Activated naive CD4-positive, alpha-beta T cell (primary cell): ENCODE results near the gene GET4.
"Not testable (repeated sequence)": the region's sequence is repeated elsewhere in the genome, so short reads cannot be mapped to it uniquely, and the experiment has no call there.

ENCODE experiments used
- DNase-seq, 4 experiments: peaks; one replicate each; lab custom pipeline; 2025; lab: John Stamatoyannopoulos, UW

GET4 gene

GRCh38 chr7:915291-916218 lies 39.2 kb downstream of the GET4 start:
- no peak for DNase-seq

GRCh38 chr7:916291-916941 lies 40.1 kb downstream of the GET4 start:
- DNase-seq, result no peak

- DNase-seq, result no peak
Measured at GRCh38 chr7:917255-918117, 41.1 kb downstream of the GET4 start.

GRCh38 chr7:918118-918425 lies 41.7 kb downstream of the GET4 start:
- no peak for DNase-seq

- no peak for DNase-seq
Measured at GRCh38 chr7:918441-919113, 42.2 kb downstream of the GET4 start.

- no peak for DNase-seq
Measured at GRCh38 chr7:919114-919442, 42.7 kb downstream of the GET4 start.

GRCh38 chr7:919924-920341 lies 43.6 kb downstream of the GET4 start:
- DNase-seq, result no peak

- DNase-seq, result no peak
Measured at GRCh38 chr7:920351-921070, 44.2 kb downstream of the GET4 start.

- DNase-seq, result no peak
Measured at GRCh38 chr7:921071-921461, 44.7 kb downstream of the GET4 start.

GRCh38 chr7:921581-922333 lies 45.4 kb downstream of the GET4 start:
- DNase-seq, result no peak

GRCh38 chr7:922334-923107 lies 46.2 kb downstream of the GET4 start:
- DNase-seq, result no peak

GRCh38 chr7:923108-924041 lies 47.0 kb downstream of the GET4 start:
- DNase-seq, result peak; percentile 73 to 84 (median 76)

GRCh38 chr7:924042-924441 lies 47.7 kb downstream of the GET4 start:
- not testable (repeated sequence) for DNase-seq

- DNase-seq, result no peak
Measured at GRCh38 chr7:924541-925231, 48.3 kb downstream of the GET4 start.

- DNase-seq, result peak in 1 of 4 experiments; percentile 19
Measured at GRCh38 chr7:925601-926000, 49.2 kb downstream of the GET4 start.

- no peak for DNase-seq
Measured at GRCh38 chr7:926061-927030, 50.0 kb downstream of the GET4 start.
